H1 (cell line): ENCODE data around the gene ADAMTS13. TPM values are rescaled to one million over a fixed set of nuclear protein-coding genes. Genes with fewer than 3 reads are reported as not detected.

Experiments
- ATF3 ChIP-seq: IDR thresholded peaks from 2 replicates; pipeline ENCODE4 v1.6.1; 2011; ENCODE audit warnings: low read depth, mild to moderate bottlenecking, low read length; ENCODE audit not compliant: insufficient read depth
- EZH2 ChIP-seq: fragments of 200-600 bp; sonication (generic); IDR thresholded peaks from 2 replicates; pipeline ENCODE4 v1.7.1; 2012; ENCODE audit warnings: low read depth, mild to moderate bottlenecking, moderate library complexity, low read length, inconsistent platforms; ENCODE audit not compliant: severe bottlenecking
- JUN ChIP-seq: IDR thresholded peaks from 2 replicates; pipeline ENCODE4 v1.6.1; 2011; ENCODE audit warnings: low read depth, mild to moderate bottlenecking, improper control_type of control experiment, low read length
- KDM4A ChIP-seq: IDR thresholded peaks from one replicate; pipeline ENCODE4 v1.7.1; 2012; ENCODE audit warnings: low read depth, mild to moderate bottlenecking, moderate library complexity, low read length, inconsistent platforms; ENCODE audit not compliant: severe bottlenecking
- NRF1 ChIP-seq: IDR thresholded peaks from 2 replicates; pipeline ENCODE4 v1.6.1; 2011; ENCODE audit warnings: mild to moderate bottlenecking, low read depth, low read length, improper control_type of control experiment
- POU5F1 ChIP-seq: IDR thresholded peaks from 2 replicates; pipeline ENCODE4 v1.6.1; 2011; ENCODE audit warnings: low read depth, mild to moderate bottlenecking, low read length, moderate library complexity
- SAP30 ChIP-seq: fragments of 300-600 bp; sonication (generic); IDR thresholded peaks from 2 replicates; pipeline ENCODE4 v1.7.1; 2012; ENCODE audit warnings: low read length, moderate library complexity, mild to moderate bottlenecking, inconsistent platforms; ENCODE audit not compliant: insufficient read depth, insufficient replicate concordance
- TAF1 ChIP-seq: IDR thresholded peaks from 2 replicates; pipeline ENCODE4 v1.6.1; 2011; ENCODE audit warnings: mild to moderate bottlenecking, low read depth, low read length
- TAF7 ChIP-seq: optimal IDR thresholded peaks from 2 replicates; pipeline ENCODE3; 2011; ENCODE audit warnings: low read depth, mild to moderate bottlenecking, inconsistent platforms, low read length, moderate library complexity, borderline replicate concordance
- TCF12 ChIP-seq: IDR thresholded peaks from 2 replicates; pipeline ENCODE4 v1.6.1; 2011; ENCODE audit warnings: low read depth, mild to moderate bottlenecking, low read length
- polyA plus RNA-seq, 7 experiments: library from polyadenylated mRNA; depleted of rRNA in 3 of 7; stranded (reverse) in 5 of 7; unstranded in 2 of 7; fragments of >200 nt in 5 of 7; fragments of 200-250 nt in 2 of 7; gene quantifications; 1 replicate in 5 of 7; 2 replicates in 1 of 7; 4 replicates in 1 of 7; pipeline versions ENCODE4 v1.2.1 to v1.2.3, GENCODE V29; 2011 to 2013; ENCODE audit warnings: missing spikeins in 2 of 7, mixed read lengths in 2 of 7
- total RNA-seq: library from RNA; stranded (reverse); fragmentation: NEBNext Ultra II Directional; extraction: Animal tissue kit (Norgen Biotek cat#: 25700); gene quantifications from 2 replicates; pipeline ENCODE4 v1.2.1, GENCODE V29; 2021

The ADAMTS13 gene
- total and polyA plus RNA-seq, 2 of the 8 experiments (the other 6 are each of a cell fraction or from before 2014, with no cell fraction given), result 4.4 to 5.8 TPM

- TF ChIP-seq EZH2 (no peak), POU5F1 (no peak), SAP30 (no peak), TCF12 (no peak), JUN (no peak), TAF7 (no peak), NRF1 (no peak), TAF1 (no peak), KDM4A (no peak), ATF3 (no peak)
Observed at GRCh38 chr9:133404454-133405002, 17.6 kb upstream of the ADAMTS13 start (continued).
